22Rv1 (cell line): Measurements from ENCODE around the gene CLPSL1.

Experiments used
- H3K27ac ChIP-seq: fragments of 450-650 bp; 2 replicates; pipeline ENCODE4 v1.5.1; 2017
- CTCF ChIP-seq: fragments of 450-650 bp; IDR thresholded peaks from 2 replicates; pipeline ENCODE4 v1.5.1; 2017; ENCODE audit warnings: mild to moderate bottlenecking
- ZFX ChIP-seq: fragments of 450-650 bp; IDR thresholded peaks from 2 replicates; pipeline ENCODE4 v1.6.1; 2017; ENCODE audit warnings: antibody characterized with exemption, borderline replicate concordance

CLPSL1 gene

GRCh38 chr6:35736982-35737412 lies 43.8 kb upstream of the CLPSL1 start, which contains the start of gene ARMC12:
Gene ARMC12, plus strand, starts transcription at chr6:35737032. Its CDS starts 77 bp downstream, at chr6:35737109.
- TF ChIP-seq CTCF = no peak
- no peak for TF ChIP-seq ZFX
- H3K27ac ChIP-seq = peak within 1 kb of the TSS; percentile 100

GRCh38 chr6:35737413-35738211 lies 43.2 kb upstream of the CLPSL1 start:
- H3K27ac ChIP-seq = peak overlapping the region; percentile 100; the same call in 1 of the 2 replicates
- TF ChIP-seq ZFX (no peak), CTCF (peak; percentile 91)

GRCh38 chr6:35739645-35740524 lies 40.9 kb upstream of the CLPSL1 start:
- TF ChIP-seq ZFX (no peak), CTCF (no peak)
- H3K27ac ChIP-seq = no peak overlapping the region

GRCh38 chr6:35742842-35743241 lies 38.0 kb upstream of the CLPSL1 start:
- TF ChIP-seq ZFX = no peak
- no peak for TF ChIP-seq CTCF
- H3K27ac ChIP-seq = no peak overlapping the region

GRCh38 chr6:35745509-35745908 lies 35.3 kb upstream of the CLPSL1 start:
- H3K27ac ChIP-seq = no peak overlapping the region
- TF ChIP-seq CTCF (no peak), ZFX (no peak)

- TF ChIP-seq CTCF (no peak), ZFX (no peak)
- no peak overlapping the region for H3K27ac ChIP-seq
Observed at GRCh38 chr6:35746516-35746915, 34.3 kb upstream of the CLPSL1 start.
